Astrocyte (in vitro differentiated cells and primary cell): ENCODE results near the gene SUMO3. TPM values are rescaled to one million over a fixed set of nuclear protein-coding genes. Genes with fewer than 3 reads are reported as not detected.
"Not testable (repeated sequence)": the region's sequence is repeated elsewhere in the genome, so short reads cannot be mapped to it uniquely, and the experiment has no call there.

Experiments
- DNase-seq: peaks from one replicate; pipeline ENCODE4 v3.0.0-alpha.2; 2010; ENCODE audit warnings: low read depth
- FAIRE-seq: peaks from 2 replicates; lab custom pipeline; 2011; peaks lifted over from hg19 to GRCh38; lab: Jason Lieb, UNC
- H2AFZ ChIP-seq: 2 replicates; pipeline ENCODE4 v1.6.0; 2012; ENCODE audit warnings: low read depth, low read length, inconsistent platforms
- H3K27ac ChIP-seq: 2 replicates; pipeline ENCODE4 v1.5.1; 2011; ENCODE audit warnings: low read depth, low read length, inconsistent platforms
- H3K27me3 ChIP-seq: 2 replicates; pipeline ENCODE4 v1.6.0; 2011; ENCODE audit warnings: low read length, inconsistent platforms; ENCODE audit not compliant: insufficient read depth
- H3K36me3 ChIP-seq: 2 replicates; pipeline ENCODE4 v1.5.1; 2011; ENCODE audit warnings: low read length, inconsistent platforms; ENCODE audit not compliant: insufficient read depth
- H3K4me1 ChIP-seq: 2 replicates; pipeline ENCODE4 v1.5.1; 2011; ENCODE audit warnings: low read length, inconsistent platforms; ENCODE audit not compliant: insufficient read depth
- H3K4me2 ChIP-seq: 2 replicates; pipeline ENCODE4 v1.6.0; 2012; ENCODE audit warnings: low read length, inconsistent platforms
- H3K4me3 ChIP-seq: 2 replicates; pipeline ENCODE4 v1.5.1; 2011; ENCODE audit warnings: low read depth, mild to moderate bottlenecking, low read length, inconsistent platforms; ENCODE audit not compliant: insufficient read depth
- H3K79me2 ChIP-seq: 2 replicates; pipeline ENCODE4 v1.6.0; 2012; ENCODE audit warnings: mild to moderate bottlenecking, low read length, inconsistent platforms; ENCODE audit not compliant: insufficient read depth
- H3K9ac ChIP-seq: 2 replicates; pipeline ENCODE4 v1.6.0; 2012; ENCODE audit warnings: mild to moderate bottlenecking, low read length, inconsistent platforms
- H3K9me3 ChIP-seq: 2 replicates; pipeline ENCODE4 v1.5.1; 2012; ENCODE audit warnings: low read depth, mild to moderate bottlenecking, low read length, inconsistent platforms; ENCODE audit not compliant: insufficient read depth
- H4K20me1 ChIP-seq: 2 replicates; pipeline ENCODE4 v1.6.0; 2012; ENCODE audit warnings: low read length, inconsistent platforms; ENCODE audit not compliant: insufficient read depth
- H3K27ac Mint-ChIP-seq: one replicate; pipeline ENCODE4 v1.8.0; 2021; ENCODE audit warnings: mild to moderate bottlenecking, mixed read lengths; ENCODE audit not compliant: unreplicated experiment
- H3K27me3 Mint-ChIP-seq: one replicate; pipeline ENCODE4 v1.8.0; 2021; ENCODE audit warnings: low read depth, mixed read lengths; ENCODE audit not compliant: unreplicated experiment
- H3K36me3 Mint-ChIP-seq: one replicate; pipeline ENCODE4 v1.8.0; 2021; ENCODE audit warnings: low read depth, mixed read lengths; ENCODE audit not compliant: unreplicated experiment
- H3K4me1 Mint-ChIP-seq: one replicate; pipeline ENCODE4 v1.8.0; 2021; ENCODE audit warnings: low read depth, mixed read lengths; ENCODE audit not compliant: unreplicated experiment
- H3K4me3 Mint-ChIP-seq: one replicate; pipeline ENCODE4 v1.8.0; 2021; ENCODE audit warnings: mild to moderate bottlenecking, moderate library complexity, mixed read lengths; ENCODE audit not compliant: unreplicated experiment
- H3K9me3 Mint-ChIP-seq: one replicate; pipeline ENCODE4 v1.8.0; 2021; ENCODE audit warnings: mild to moderate bottlenecking, mixed read lengths; ENCODE audit not compliant: unreplicated experiment
- EZH2 ChIP-seq: IDR thresholded peaks from 2 replicates; pipeline ENCODE4 v1.6.1; 2012; ENCODE audit warnings: mild to moderate bottlenecking, low read length, inconsistent platforms; ENCODE audit not compliant: insufficient read depth
- total RNA-seq: library from RNA; stranded (reverse); gene quantifications from 2 replicates; pipeline ENCODE4 v1.2.1, GENCODE V29; 2021
- TF ChIP-seq, protein P1 (sequence below): IDR thresholded peaks from 2 replicates; pipeline ENCODE4 v1.5.1; 2011; ENCODE audit warnings: low read depth, mild to moderate bottlenecking, inconsistent platforms, low read length, moderate library complexity; ENCODE audit not compliant: insufficient read depth

The SUMO3 gene
- total RNA-seq, 1 donor from 2014 or later = 83.5 TPM

DNA sequence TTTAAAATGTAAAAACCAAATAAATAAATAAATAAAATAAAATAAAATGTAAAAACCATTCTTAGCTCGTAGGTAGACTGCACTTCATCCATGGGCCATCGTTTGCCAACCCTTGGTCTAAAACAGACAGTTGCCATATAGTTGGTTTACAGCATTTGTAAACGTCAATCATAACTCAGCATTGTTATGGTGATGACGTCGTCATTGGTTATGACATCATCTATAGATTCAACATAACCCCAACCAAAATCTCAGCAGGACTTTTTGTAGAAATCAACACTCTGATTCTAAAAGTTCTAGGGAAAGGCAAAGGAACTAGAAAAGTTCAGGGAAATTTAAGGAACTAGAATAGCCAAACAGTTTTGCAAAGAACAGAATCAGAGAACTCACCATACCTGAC lies 15.8 kb upstream of the SUMO3 start:
- Histone ChIP-seq H3K9me3 (peaks cover 7% of the 10 kb centered on the region), H3K36me3 (no peaks in the 10 kb centered on the region), H3K4me2 (no peak overlapping the region), H3K4me3 (no peak overlapping the region), H2AFZ (no peak overlapping the region), H3K27me3 (peaks cover 2% of the 10 kb centered on the region), H3K79me2 (no peaks in the 10 kb centered on the region), H3K4me1 (no peaks in the 10 kb centered on the region), H3K9ac (no peak overlapping the region), H4K20me1 (no peaks in the 10 kb centered on the region), H3K27ac (no peak overlapping the region)
- no peak overlapping the region for H3K4me3 Mint-ChIP-seq
- FAIRE-seq = peak; percentile 17
- H3K9me3 Mint-ChIP-seq = peaks cover 11% of the 10 kb centered on the region
- TF ChIP-seq EZH2 = no peak
- TF ChIP-seq, protein P1, sequence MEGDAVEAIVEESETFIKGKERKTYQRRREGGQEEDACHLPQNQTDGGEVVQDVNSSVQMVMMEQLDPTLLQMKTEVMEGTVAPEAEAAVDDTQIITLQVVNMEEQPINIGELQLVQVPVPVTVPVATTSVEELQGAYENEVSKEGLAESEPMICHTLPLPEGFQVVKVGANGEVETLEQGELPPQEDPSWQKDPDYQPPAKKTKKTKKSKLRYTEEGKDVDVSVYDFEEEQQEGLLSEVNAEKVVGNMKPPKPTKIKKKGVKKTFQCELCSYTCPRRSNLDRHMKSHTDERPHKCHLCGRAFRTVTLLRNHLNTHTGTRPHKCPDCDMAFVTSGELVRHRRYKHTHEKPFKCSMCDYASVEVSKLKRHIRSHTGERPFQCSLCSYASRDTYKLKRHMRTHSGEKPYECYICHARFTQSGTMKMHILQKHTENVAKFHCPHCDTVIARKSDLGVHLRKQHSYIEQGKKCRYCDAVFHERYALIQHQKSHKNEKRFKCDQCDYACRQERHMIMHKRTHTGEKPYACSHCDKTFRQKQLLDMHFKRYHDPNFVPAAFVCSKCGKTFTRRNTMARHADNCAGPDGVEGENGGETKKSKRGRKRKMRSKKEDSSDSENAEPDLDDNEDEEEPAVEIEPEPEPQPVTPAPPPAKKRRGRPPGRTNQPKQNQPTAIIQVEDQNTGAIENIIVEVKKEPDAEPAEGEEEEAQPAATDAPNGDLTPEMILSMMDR = no peak
- no peak overlapping the region for H3K27ac Mint-ChIP-seq
- DNase-seq = no peak
- H3K4me1 Mint-ChIP-seq = peaks cover 3% of the 10 kb centered on the region
- peaks cover 7% of the 10 kb centered on the region for H3K36me3 Mint-ChIP-seq
- peaks cover 44% of the 10 kb centered on the region for H3K27me3 Mint-ChIP-seq

DNA sequence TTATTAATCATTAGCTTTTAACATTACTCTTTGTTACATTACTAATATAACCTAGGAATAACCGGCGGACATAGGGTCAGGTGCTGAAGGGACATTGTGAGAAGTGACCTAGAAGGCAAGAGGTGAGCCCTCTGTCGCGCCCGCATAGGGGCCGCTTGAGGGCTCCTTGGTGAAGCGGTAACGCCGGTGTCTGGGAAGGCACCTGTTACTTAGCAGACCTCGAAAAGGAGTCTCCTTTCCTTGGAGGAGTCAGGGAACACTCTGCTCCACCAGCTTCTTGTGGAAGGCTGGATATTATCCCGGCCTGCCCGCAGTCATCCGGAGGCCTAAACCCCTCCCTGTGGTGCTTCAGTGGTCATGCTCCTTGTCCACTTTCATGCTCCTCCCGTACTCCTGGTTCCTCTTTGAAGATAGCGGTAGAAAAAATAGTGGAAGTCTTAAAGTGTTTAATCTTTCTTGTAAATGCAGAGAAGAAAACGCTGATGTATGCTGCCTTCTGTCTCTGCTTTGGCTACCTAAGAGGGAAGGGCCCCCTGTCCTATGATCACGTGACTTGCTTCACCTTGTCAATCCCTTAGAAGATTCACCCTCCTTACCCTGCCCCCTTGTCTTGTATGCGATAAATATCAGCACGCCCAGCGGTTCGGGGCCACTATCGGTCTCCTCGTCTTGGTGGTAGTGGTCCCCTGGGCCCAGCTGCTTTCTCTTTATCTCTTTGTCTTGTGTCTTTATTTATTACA lies 14.8 kb upstream of the SUMO3 start:
- H3K4me3 ChIP-seq, H3K4me1 Mint-ChIP-seq, FAIRE-seq: not testable (repeated sequence)

GRCh38 chr21:44831227-44831860 lies 13.5 kb upstream of the SUMO3 start:
- DNase-seq (no peak), FAIRE-seq (no peak)
- Histone ChIP-seq H3K27ac (no peak overlapping the region), H4K20me1 (no peaks in the 10 kb centered on the region), H3K9me3 (peaks cover 20% of the 10 kb centered on the region), H3K36me3 (no peaks in the 10 kb centered on the region), H2AFZ (no peak overlapping the region), H3K4me3 (no peak overlapping the region), H3K4me2 (no peak overlapping the region), H3K27me3 (peaks cover 2% of the 10 kb centered on the region), H3K4me1 (no peaks in the 10 kb centered on the region), H3K9ac (no peak overlapping the region), H3K79me2 (no peaks in the 10 kb centered on the region)
- TF ChIP-seq, protein P1 = no peak
- TF ChIP-seq EZH2 = no peak
- Mint-ChIP-seq H3K27ac (no peak overlapping the region), H3K4me1 (no peaks in the 10 kb centered on the region), H3K9me3 (peaks cover 26% of the 10 kb centered on the region), H3K27me3 (peaks cover 47% of the 10 kb centered on the region), H3K4me3 (no peak overlapping the region), H3K36me3 (peaks cover 7% of the 10 kb centered on the region)

More for the DNA sequence above, 14.8 kb upstream of the SUMO3 start:
- H3K27me3 ChIP-seq, H3K79me2 ChIP-seq, H3K27ac ChIP-seq, H3K27ac Mint-ChIP-seq, H3K4me3 Mint-ChIP-seq, H4K20me1 ChIP-seq, H3K9ac ChIP-seq, H3K36me3 Mint-ChIP-seq, H3K4me1 ChIP-seq, DNase-seq, H3K4me2 ChIP-seq, H2AFZ ChIP-seq, H3K36me3 ChIP-seq: not testable (repeated sequence)
- H3K27me3 Mint-ChIP-seq = peaks cover 49% of the 10 kb centered on the region
- H3K9me3 ChIP-seq = peaks cover 15% of the 10 kb centered on the region
- H3K9me3 Mint-ChIP-seq = peaks cover 18% of the 10 kb centered on the region
